Mammary epithelial cell (primary cell): Measurements from ENCODE around the gene HERPUD2.

Source experiments
- CTCF ChIP-seq, 2 donors: IDR thresholded peaks in 1 of 2; conservative IDR thresholded peaks in 1 of 2; 2 replicates each; pipeline ENCODE4 v1.5.1; 2011 to 2012; ENCODE audit warnings: inconsistent platforms in 2 of 2, low read length in 2 of 2, mild to moderate bottlenecking in 2 of 2, control low read depth in 1 of 2, low read depth in 1 of 2; ENCODE audit not compliant: insufficient read depth in 1 of 2; ENCODE audit errors: extremely low read depth in 1 of 2
- EZH2 ChIP-seq: IDR thresholded peaks from 2 replicates; pipeline ENCODE4 v1.6.1; 2012; ENCODE audit warnings: low read length, inconsistent platforms, borderline replicate concordance

GRCh38 chr7:35605760-35606159 is 89.2 kb downstream of the HERPUD2 start:
- TF ChIP-seq CTCF (conservative IDR thresholded peaks at IDR 0.05 in 1 of 2, IDR thresholded peaks at IDR 0.05 in 1 of 2; ENCODE audit: extremely low read depth in 1 of 2, insufficient read depth in 1 of 2, low read depth in 1 of 2, low read length in 2 of 2) (no peak), EZH2 (no peak)
